ENCODE data around the gene SMTN. TPM values are rescaled to one million over a fixed set of nuclear protein-coding genes. Genes with fewer than 3 reads are reported as not detected.

SMTN gene
- total and polyA plus RNA-seq, 10 of the 15 experiments (the other 5 are each of a cell fraction or from before 2014, with no cell fraction given), result 0.92 to 21.9 (median 4.8) TPM

- in situ Hi-C loops (cut with MboI), result no loop called here
- BruUV-seq (replicated peaks), result no TSS peak
- no peak for FAIRE-seq
These were observed 25.9 kb upstream of the SMTN start for GRCh38 chr22:31055117-31055634.

More at GRCh38 chr22:31055117-31055634, 25.9 kb upstream of the SMTN start:
- POLR2A ChIA-PET, result no interaction called here
- Histone ChIP-seq H3K9ac (ENCODE audit: control insufficient read depth, insufficient read depth, low read length) (no peak overlapping the region), H4K20me1 (ENCODE audit: control insufficient read depth, insufficient read depth) (no peaks in the 10 kb centered on the region), H3K4me2 (ENCODE audit: control insufficient read depth, insufficient read depth) (no peak overlapping the region), H3K27me3 (replicated peaks in 1 of 2; ENCODE audit: control insufficient read depth in 2 of 2, insufficient read depth in 2 of 2, low read length in 1 of 2) (no peaks in the 10 kb centered on the region), H3K4me3 (no peak overlapping the region), H2AFZ (ENCODE audit: control insufficient read depth, low read depth, low read length) (no peak overlapping the region), H3K9me3 (replicated peaks; ENCODE audit: control insufficient read depth, insufficient read depth, low read length) (no peaks in the 10 kb centered on the region), H3K27ac (ENCODE audit: control insufficient read depth, insufficient read depth) (no peak overlapping the region), H3K36me3 (ENCODE audit: control insufficient read depth in 2 of 2, insufficient read depth in 2 of 2, low read length in 1 of 2) (no peaks in the 10 kb centered on the region), H3K79me2 (ENCODE audit: control insufficient read depth, insufficient read depth, low read length) (no peaks in the 10 kb centered on the region), H3K4me1 (ENCODE audit: control insufficient read depth, insufficient read depth, low read length) (no peaks in the 10 kb centered on the region)
- no peak for TF ChIP-seq BCL3 (IDR thresholded peaks at IDR 0.05; ENCODE audit: borderline replicate concordance, insufficient read depth, low read depth, low read length, poor library complexity, severe bottlenecking)
- TF ChIP-seq, protein P1, sequence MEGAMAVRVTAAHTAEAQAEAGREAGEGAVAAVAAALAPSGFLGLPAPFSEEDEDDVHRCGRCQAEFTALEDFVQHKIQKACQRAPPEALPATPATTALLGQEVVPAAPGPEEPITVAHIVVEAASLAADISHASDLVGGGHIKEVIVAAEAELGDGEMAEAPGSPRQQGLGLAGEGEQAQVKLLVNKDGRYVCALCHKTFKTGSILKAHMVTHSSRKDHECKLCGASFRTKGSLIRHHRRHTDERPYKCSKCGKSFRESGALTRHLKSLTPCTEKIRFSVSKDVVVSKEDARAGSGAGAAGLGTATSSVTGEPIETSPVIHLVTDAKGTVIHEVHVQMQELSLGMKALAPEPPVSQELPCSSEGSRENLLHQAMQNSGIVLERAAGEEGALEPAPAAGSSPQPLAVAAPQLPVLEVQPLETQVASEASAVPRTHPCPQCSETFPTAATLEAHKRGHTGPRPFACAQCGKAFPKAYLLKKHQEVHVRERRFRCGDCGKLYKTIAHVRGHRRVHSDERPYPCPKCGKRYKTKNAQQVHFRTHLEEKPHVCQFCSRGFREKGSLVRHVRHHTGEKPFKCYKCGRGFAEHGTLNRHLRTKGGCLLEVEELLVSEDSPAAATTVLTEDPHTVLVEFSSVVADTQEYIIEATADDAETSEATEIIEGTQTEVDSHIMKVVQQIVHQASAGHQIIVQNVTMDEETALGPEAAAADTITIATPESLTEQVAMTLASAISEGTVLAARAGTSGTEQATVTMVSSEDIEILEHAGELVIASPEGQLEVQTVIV (IDR thresholded peaks at IDR 0.05; ENCODE audit: borderline replicate concordance, partially characterized antibody), result no peak
- TF ChIP-seq KLF5 (IDR thresholded peaks at IDR 0.05; ENCODE audit: partially characterized antibody), result no peak
- no peak for TF ChIP-seq CHD1 (IDR thresholded peaks at IDR 0.05; ENCODE audit: low read depth, low read length)
- no peak for TF ChIP-seq SMAD5 (IDR thresholded peaks at IDR 0.05; ENCODE audit: low read depth)
- TF ChIP-seq TCF12 (IDR thresholded peaks at IDR 0.05; ENCODE audit: low read depth, low read length), result no peak
- no peak for TF ChIP-seq RELA (IDR thresholded peaks at IDR 0.05; ENCODE audit: borderline replicate concordance, partially characterized antibody)
- no peak for TF ChIP-seq USF1 (IDR thresholded peaks at IDR 0.05; ENCODE audit: borderline replicate concordance, extremely low read length, insufficient read depth, low read depth, low read length)
- no peak for TF ChIP-seq EGR1 (IDR thresholded peaks at IDR 0.05; ENCODE audit: borderline replicate concordance in 1 of 2, low read depth in 2 of 2, low read length in 2 of 2)
- ATAC-seq, result no peak
- no peak for DNase-seq (ENCODE audit: low read depth, low spot score)
- RAD21 ChIA-PET (ENCODE audit: unreplicated experiment), result no interaction called here
- 24% methylated on average over 5 of the region's 5 CpGs for WGBS (ENCODE audit: insufficient coverage, insufficient replicate concordance, low lambda C conversion rate, missing lambda C conversion rate)
- intact Hi-C loops (cut with micrococcal nuclease; ENCODE audit: unreplicated experiment), result no loop called here
- SMC1A ChIA-PET (ENCODE audit: uncharacterized antibody, unreplicated experiment), result no interaction called here
- CTCF ChIA-PET, result no interaction called here
